Natural killer cell (primary cell): ENCODE results near the gene ROS1. TPM values are rescaled to one million over a fixed set of nuclear protein-coding genes. Genes with fewer than 3 reads are reported as not detected.

Experiments
- ATAC-seq, 3 donors: fragments of 150-1000 bp in 2 of 3; fragments of 200-7000 bp in 1 of 3; cut with Tn5 transposase; 1 replicate in 1 of 3; 2 replicates in 2 of 3; pipeline ENCODE4 v1.10.0; 2021; ENCODE audit warnings: mild to moderate bottlenecking in 2 of 3, moderate library complexity in 2 of 3
- DNase-seq, 2 donors: peaks; one replicate each; pipeline versions ENCODE4 v3.0.0 to v3.0.0-alpha.2; 2013 to 2021; ENCODE audit warnings: mixed read lengths in 1 of 2
- H3K27ac ChIP-seq: one replicate; pipeline ENCODE4 v1.5.1; 2013; ENCODE audit warnings: mild to moderate bottlenecking, low read length
- H3K27me3 ChIP-seq: one replicate; pipeline ENCODE4 v1.6.1; 2013; ENCODE audit warnings: low read length; ENCODE audit not compliant: control insufficient read depth, insufficient read depth
- H3K36me3 ChIP-seq: one replicate; pipeline ENCODE4 v1.6.1; 2013; ENCODE audit warnings: low read length; ENCODE audit not compliant: control insufficient read depth, insufficient read depth
- H3K4me1 ChIP-seq: one replicate; pipeline ENCODE4 v1.6.1; 2013; ENCODE audit warnings: low read length; ENCODE audit not compliant: control insufficient read depth, insufficient read depth
- H3K4me3 ChIP-seq: one replicate; pipeline ENCODE4 v1.5.1; 2013; ENCODE audit warnings: low read length
- H3K9me3 ChIP-seq: one replicate; pipeline ENCODE4 v1.6.1; 2013; ENCODE audit warnings: low read length; ENCODE audit not compliant: control insufficient read depth, insufficient read depth
- H3K27ac Mint-ChIP-seq, 2 donors: one replicate each; pipeline ENCODE4 v1.8.0; 2022; ENCODE audit warnings: mild to moderate bottlenecking in 2 of 2, mixed read lengths in 2 of 2, moderate library complexity in 1 of 2
- H3K27me3 Mint-ChIP-seq, 2 donors: one replicate each; pipeline ENCODE4 v1.8.0; 2022; ENCODE audit warnings: low read depth in 2 of 2, mixed read lengths in 2 of 2
- H3K36me3 Mint-ChIP-seq: one replicate; pipeline ENCODE4 v1.8.0; 2022; ENCODE audit warnings: mixed read lengths
- H3K4me1 Mint-ChIP-seq, 2 donors: one replicate each; pipeline ENCODE4 v1.8.0; 2022; ENCODE audit warnings: mixed read lengths in 2 of 2
- H3K4me3 Mint-ChIP-seq: one replicate; pipeline ENCODE4 v1.8.0; 2022; ENCODE audit warnings: mild to moderate bottlenecking, moderate library complexity, mixed read lengths
- H3K9me3 Mint-ChIP-seq, 2 donors: one replicate each; pipeline ENCODE4 v1.8.0; 2022; ENCODE audit warnings: mixed read lengths in 2 of 2
- WGBS: methylation state at CpG from one replicate; pipeline ENCODE4 v1.1.7; 2013; ENCODE audit warnings: missing lambda C conversion rate; ENCODE audit not compliant: insufficient coverage; 5-methylcytosine and 5-hydroxymethylcytosine counted together
- intact Hi-C: fragments of 100-400 bp; cut with micrococcal nuclease; formaldehyde crosslinking; loops from one replicate; pipeline ENCODE4 v1.14.2; 2022
- total RNA-seq, 4 donors: library from RNA; stranded (reverse); fragments of 120-200 nt in 1 of 4; gene quantifications; one replicate each; pipeline versions ENCODE4 v1.2.3 to v1.2.4, GENCODE V29; 2013 to 2022
- TF ChIP-seq, protein P1 (sequence below): fragments of 200-600 bp; IDR thresholded peaks from one replicate; pipeline ENCODE4 v1.8.0; 2022; ENCODE audit warnings: antibody characterized with exemption

The ROS1 gene
- total RNA-seq, 3 donors from 2014 or later (not counting 1 experiment from before 2014, with no cell fraction given), result not detected

DNA sequence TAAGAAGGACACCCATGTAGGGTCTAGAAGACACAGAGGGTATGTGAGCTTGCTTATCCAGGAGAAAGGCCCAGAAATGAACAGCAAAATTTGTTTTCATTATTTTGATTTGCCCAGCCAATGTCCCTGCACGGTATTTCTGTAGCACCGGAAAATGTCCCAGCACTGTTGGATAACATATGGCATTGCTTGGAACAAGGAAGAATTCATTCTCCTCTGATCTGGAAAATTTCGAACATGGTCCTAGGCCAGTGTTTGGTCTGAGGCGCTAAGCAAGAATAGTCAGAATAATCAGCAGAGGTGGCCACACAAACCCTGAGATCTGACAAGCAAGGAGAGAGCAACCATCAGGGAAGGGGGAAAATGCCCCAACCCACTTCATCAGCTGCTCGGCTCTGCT lies 26.6 kb downstream of the ROS1 start:
- no peaks in the 10 kb centered on the region for H3K4me1 ChIP-seq
- intact Hi-C loops, result no loop called here
- H3K36me3 ChIP-seq, result no peaks in the 10 kb centered on the region
- H3K4me3 Mint-ChIP-seq, result no peak overlapping the region
- H3K27ac Mint-ChIP-seq, result no peak overlapping the region
- H3K4me3 ChIP-seq, result no peak overlapping the region
- H3K36me3 Mint-ChIP-seq, result no peaks in the 10 kb centered on the region
- peaks cover 4% of the 10 kb centered on the region for H3K27me3 ChIP-seq
- 91% methylated on average over 5 of the region's 5 CpGs for WGBS
- TF ChIP-seq, protein P1, sequence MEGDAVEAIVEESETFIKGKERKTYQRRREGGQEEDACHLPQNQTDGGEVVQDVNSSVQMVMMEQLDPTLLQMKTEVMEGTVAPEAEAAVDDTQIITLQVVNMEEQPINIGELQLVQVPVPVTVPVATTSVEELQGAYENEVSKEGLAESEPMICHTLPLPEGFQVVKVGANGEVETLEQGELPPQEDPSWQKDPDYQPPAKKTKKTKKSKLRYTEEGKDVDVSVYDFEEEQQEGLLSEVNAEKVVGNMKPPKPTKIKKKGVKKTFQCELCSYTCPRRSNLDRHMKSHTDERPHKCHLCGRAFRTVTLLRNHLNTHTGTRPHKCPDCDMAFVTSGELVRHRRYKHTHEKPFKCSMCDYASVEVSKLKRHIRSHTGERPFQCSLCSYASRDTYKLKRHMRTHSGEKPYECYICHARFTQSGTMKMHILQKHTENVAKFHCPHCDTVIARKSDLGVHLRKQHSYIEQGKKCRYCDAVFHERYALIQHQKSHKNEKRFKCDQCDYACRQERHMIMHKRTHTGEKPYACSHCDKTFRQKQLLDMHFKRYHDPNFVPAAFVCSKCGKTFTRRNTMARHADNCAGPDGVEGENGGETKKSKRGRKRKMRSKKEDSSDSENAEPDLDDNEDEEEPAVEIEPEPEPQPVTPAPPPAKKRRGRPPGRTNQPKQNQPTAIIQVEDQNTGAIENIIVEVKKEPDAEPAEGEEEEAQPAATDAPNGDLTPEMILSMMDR, result no peak
- H3K9me3 Mint-ChIP-seq, result no peaks in the 10 kb centered on the region
- H3K9me3 ChIP-seq, result no peaks in the 10 kb centered on the region
- no peak for DNase-seq
- H3K27me3 Mint-ChIP-seq, result peaks cover 3 to 8% of the 10 kb centered on the region in 2 donors
- no peak for ATAC-seq
- no peaks in the 10 kb centered on the region for H3K4me1 Mint-ChIP-seq
- H3K27ac ChIP-seq, result no peak overlapping the region

DNA sequence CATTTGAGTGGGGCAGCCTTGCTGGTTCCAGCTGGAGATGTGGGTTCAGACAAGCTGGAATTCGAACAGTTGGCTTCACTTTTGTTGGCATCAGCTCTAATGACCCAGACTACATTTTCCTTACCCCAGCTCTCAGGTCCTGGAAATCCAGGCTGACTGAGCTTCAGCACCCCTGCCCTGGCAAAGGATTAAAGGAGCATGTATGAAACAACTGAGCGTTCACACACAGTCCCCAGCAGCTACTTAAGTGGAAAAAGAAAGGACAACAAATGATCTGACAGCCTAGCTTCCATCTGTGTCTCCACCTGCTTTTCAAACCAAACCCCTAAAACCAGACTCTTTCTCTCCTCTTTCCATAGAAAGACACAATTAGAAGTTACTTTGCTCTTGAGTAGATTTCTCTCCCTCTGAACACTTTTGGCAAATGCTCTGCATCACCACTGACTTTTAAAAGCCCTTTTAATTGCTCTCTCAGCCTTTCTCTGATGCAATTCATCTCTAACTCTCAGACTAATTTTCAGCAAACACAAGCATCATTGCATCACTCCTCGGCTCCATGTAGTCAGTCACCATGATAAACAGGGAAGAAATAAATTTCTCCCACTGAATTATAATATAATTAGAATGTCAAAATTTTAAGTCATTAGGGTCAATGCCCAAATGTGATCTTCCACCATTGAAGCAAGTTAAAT lies 28.1 kb downstream of the ROS1 start:
- Mint-ChIP-seq H3K27me3 (peaks cover 3 to 15% of the 10 kb centered on the region in 2 donors), H3K27ac (no peak overlapping the region), H3K4me1 (no peaks in the 10 kb centered on the region), H3K9me3 (no peaks in the 10 kb centered on the region), H3K36me3 (no peaks in the 10 kb centered on the region), H3K4me3 (no peak overlapping the region)
- Histone ChIP-seq H3K36me3 (no peaks in the 10 kb centered on the region), H3K27ac (no peak overlapping the region), H3K9me3 (no peaks in the 10 kb centered on the region), H3K4me1 (no peaks in the 10 kb centered on the region), H3K27me3 (peaks cover 4% of the 10 kb centered on the region), H3K4me3 (no peak overlapping the region)
- ATAC-seq (no peak), DNase-seq (no peak)
- intact Hi-C loops, result no loop called here
- WGBS, result 85% methylated on average over 2 of the region's 3 CpGs
- TF ChIP-seq, protein P1, result no peak

DNA sequence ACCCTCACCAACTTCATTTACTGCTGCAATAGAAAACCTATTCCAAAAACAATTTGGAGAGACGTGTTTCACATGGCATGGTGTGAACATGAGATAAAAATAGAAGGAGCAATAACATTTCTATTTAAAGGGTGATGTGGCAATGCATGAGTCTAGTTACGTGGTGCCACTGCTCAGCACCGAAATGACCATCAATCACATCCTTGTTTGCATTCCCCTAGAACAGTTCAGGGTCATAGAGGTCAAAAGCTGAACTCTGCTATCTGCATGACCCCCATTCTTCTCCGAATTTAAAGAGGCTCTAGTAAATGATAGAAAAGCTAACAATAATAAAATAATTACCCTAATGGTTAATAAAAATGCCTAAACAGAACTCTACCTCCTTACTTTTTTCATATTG lies 29.5 kb downstream of the ROS1 start:
- no peaks in the 10 kb centered on the region for H3K36me3 ChIP-seq
- intact Hi-C loops, result no loop called here
- Mint-ChIP-seq H3K4me3 (no peak overlapping the region), H3K27me3 (peaks cover 5 to 23% of the 10 kb centered on the region in 2 donors), H3K27ac (no peak overlapping the region), H3K36me3 (no peaks in the 10 kb centered on the region), H3K9me3 (no peaks in the 10 kb centered on the region), H3K4me1 (no peaks in the 10 kb centered on the region)
- no peaks in the 10 kb centered on the region for H3K9me3 ChIP-seq
- ATAC-seq (no peak), DNase-seq (no peak)
- no peak overlapping the region for H3K27ac ChIP-seq
- H3K4me3 ChIP-seq, result no peak overlapping the region
- 78% methylated on average over 3 of the region's 4 CpGs for WGBS
- peaks cover 4% of the 10 kb centered on the region for H3K27me3 ChIP-seq
- no peaks in the 10 kb centered on the region for H3K4me1 ChIP-seq
- TF ChIP-seq, protein P1, result no peak

DNA sequence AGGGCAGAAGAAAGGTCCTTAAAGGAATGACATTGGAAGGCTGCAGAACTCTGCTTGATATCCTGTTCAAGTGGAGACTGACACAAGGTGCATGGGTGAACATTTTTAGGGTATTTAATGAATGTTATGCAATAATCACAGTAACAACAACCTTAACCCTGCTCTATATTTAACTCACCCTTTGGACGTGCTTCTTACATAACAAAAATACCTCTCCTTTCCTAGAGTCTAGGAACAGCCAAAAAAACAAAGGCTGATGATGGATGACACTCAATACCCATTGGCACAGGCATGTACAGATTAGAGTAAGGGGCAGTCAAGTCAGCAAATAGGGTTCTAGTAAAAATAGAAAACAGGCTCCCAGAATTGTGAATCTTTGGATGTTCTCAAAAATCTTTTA lies 30.6 kb downstream of the ROS1 start:
- H3K4me3 ChIP-seq, result no peak overlapping the region
- H3K4me3 Mint-ChIP-seq, result no peak overlapping the region

More for the DNA sequence above, 30.6 kb downstream of the ROS1 start:
- TF ChIP-seq, protein P1, result no peak
- no peaks in the 10 kb centered on the region for H3K9me3 ChIP-seq
- no peaks in the 10 kb centered on the region for H3K36me3 ChIP-seq
- H3K27me3 ChIP-seq, result peaks cover 4% of the 10 kb centered on the region
- DNase-seq (no peak), ATAC-seq (no peak)
- H3K4me1 ChIP-seq, result no peaks in the 10 kb centered on the region
- no peaks in the 10 kb centered on the region for H3K36me3 Mint-ChIP-seq
- peaks cover 9 to 28% of the 10 kb centered on the region in 2 donors for H3K27me3 Mint-ChIP-seq
- H3K4me1 Mint-ChIP-seq, result no peaks in the 10 kb centered on the region
- H3K27ac Mint-ChIP-seq, result no peak overlapping the region
- intact Hi-C loops, result no loop called here
- no peaks in the 10 kb centered on the region for H3K9me3 Mint-ChIP-seq
- 67% methylated on average over 1 of the region's 1 CpG for WGBS
- no peak overlapping the region for H3K27ac ChIP-seq
